ENCODE results near the gene IFIT3. TPM values are rescaled to one million over a fixed set of nuclear protein-coding genes. Genes with fewer than 3 reads are reported as not detected.
A peak's percentile ranks its signal among the peaks of the same experiment; 100 is the strongest.

IFIT3 gene
- total RNA-seq, 1 donor from 2014 or later: 0.26 TPM

- FAIRE-seq: no peak
- H3K4me3 ChIP-seq (ENCODE audit: low read depth, low read length): peak within 1 kb of the TSS; percentile 20
Observed at GRCh38 chr10:89301721-89302445, 25.9 kb upstream of the IFIT3 start, which contains the start of gene IFIT2. IFIT2 (plus strand) TSS chr10:89302046; CDS start chr10:89302124, 78 bp downstream.

DNA sequence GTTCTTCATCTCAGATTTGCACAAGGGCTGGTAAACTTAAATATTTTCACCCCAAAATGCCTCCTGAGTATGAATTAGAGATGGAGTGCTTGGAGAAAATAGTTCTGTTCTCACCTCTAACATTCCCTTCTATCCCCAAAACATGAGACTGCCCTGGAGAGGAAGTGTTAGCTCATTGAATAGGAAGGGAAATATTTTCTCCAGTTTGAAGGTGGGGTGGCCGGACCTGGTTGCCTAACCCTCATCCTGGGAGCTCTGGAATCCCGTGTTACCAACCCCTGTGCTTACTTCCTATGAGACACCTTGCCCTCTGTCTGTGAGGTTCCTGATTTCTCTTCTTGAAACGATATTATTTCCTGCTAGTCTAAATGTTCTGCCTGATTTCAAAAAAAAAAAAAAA is 25.2 kb upstream of the IFIT3 start:
- DNase-seq (ENCODE audit: low read depth): peak; percentile 51
- FAIRE-seq: no peak
- Histone ChIP-seq H3K27me3 (ENCODE audit: control insufficient read depth, insufficient read depth, low read length) (no peaks in the 10 kb centered on the region), H3K36me3 (ENCODE audit: control insufficient read depth, insufficient read depth, low read length) (no peaks in the 10 kb centered on the region), H3K4me3 (ENCODE audit: low read depth, low read length) (no peak overlapping the region)
- TF ChIP-seq, protein P1, sequence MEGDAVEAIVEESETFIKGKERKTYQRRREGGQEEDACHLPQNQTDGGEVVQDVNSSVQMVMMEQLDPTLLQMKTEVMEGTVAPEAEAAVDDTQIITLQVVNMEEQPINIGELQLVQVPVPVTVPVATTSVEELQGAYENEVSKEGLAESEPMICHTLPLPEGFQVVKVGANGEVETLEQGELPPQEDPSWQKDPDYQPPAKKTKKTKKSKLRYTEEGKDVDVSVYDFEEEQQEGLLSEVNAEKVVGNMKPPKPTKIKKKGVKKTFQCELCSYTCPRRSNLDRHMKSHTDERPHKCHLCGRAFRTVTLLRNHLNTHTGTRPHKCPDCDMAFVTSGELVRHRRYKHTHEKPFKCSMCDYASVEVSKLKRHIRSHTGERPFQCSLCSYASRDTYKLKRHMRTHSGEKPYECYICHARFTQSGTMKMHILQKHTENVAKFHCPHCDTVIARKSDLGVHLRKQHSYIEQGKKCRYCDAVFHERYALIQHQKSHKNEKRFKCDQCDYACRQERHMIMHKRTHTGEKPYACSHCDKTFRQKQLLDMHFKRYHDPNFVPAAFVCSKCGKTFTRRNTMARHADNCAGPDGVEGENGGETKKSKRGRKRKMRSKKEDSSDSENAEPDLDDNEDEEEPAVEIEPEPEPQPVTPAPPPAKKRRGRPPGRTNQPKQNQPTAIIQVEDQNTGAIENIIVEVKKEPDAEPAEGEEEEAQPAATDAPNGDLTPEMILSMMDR (IDR thresholded peaks at IDR 0.05; ENCODE audit: insufficient read depth, low read length, severe bottlenecking): no peak

More at GRCh38 chr10:89301721-89302445, 25.9 kb upstream of the IFIT3 start, which contains the start of gene IFIT2:
- Histone ChIP-seq H3K27me3 (ENCODE audit: control insufficient read depth, insufficient read depth, low read length) (no peaks in the 10 kb centered on the region), H3K36me3 (ENCODE audit: control insufficient read depth, insufficient read depth, low read length) (no peaks in the 10 kb centered on the region)
- DNase-seq (ENCODE audit: low read depth): peak; percentile 79
- TF ChIP-seq, protein P1 (IDR thresholded peaks at IDR 0.05; ENCODE audit: insufficient read depth, low read length, severe bottlenecking): no peak

- Histone ChIP-seq H3K4me3 (ENCODE audit: low read depth, low read length) (no peak overlapping the region), H3K36me3 (ENCODE audit: control insufficient read depth, insufficient read depth, low read length) (no peaks in the 10 kb centered on the region)
Observed at GRCh38 chr10:89303161-89303560, 24.6 kb upstream of the IFIT3 start.

GRCh38 chr10:89304026-89304425 is 23.8 kb upstream of the IFIT3 start:
- no peak for DNase-seq (ENCODE audit: low read depth)
- Histone ChIP-seq H3K27me3 (ENCODE audit: control insufficient read depth, insufficient read depth, low read length) (no peaks in the 10 kb centered on the region), H3K4me3 (ENCODE audit: low read depth, low read length) (no peak overlapping the region), H3K36me3 (ENCODE audit: control insufficient read depth, insufficient read depth, low read length) (no peaks in the 10 kb centered on the region)
- FAIRE-seq: no peak
- TF ChIP-seq, protein P1 (IDR thresholded peaks at IDR 0.05; ENCODE audit: insufficient read depth, low read length, severe bottlenecking): no peak

More at GRCh38 chr10:89303161-89303560, 24.6 kb upstream of the IFIT3 start:
- TF ChIP-seq, protein P1 (IDR thresholded peaks at IDR 0.05; ENCODE audit: insufficient read depth, low read length, severe bottlenecking): no peak
- DNase-seq (ENCODE audit: low read depth) (no peak), FAIRE-seq (no peak)
- H3K27me3 ChIP-seq (ENCODE audit: control insufficient read depth, insufficient read depth, low read length): no peaks in the 10 kb centered on the region

GRCh38 chr10:89304446-89304845 is 23.4 kb upstream of the IFIT3 start:
- FAIRE-seq (no peak), DNase-seq (ENCODE audit: low read depth) (no peak)
- H3K36me3 ChIP-seq (ENCODE audit: control insufficient read depth, insufficient read depth, low read length): no peaks in the 10 kb centered on the region
- TF ChIP-seq, protein P1 (IDR thresholded peaks at IDR 0.05; ENCODE audit: insufficient read depth, low read length, severe bottlenecking): no peak
- no peak overlapping the region for H3K4me3 ChIP-seq (ENCODE audit: low read depth, low read length)
- no peaks in the 10 kb centered on the region for H3K27me3 ChIP-seq (ENCODE audit: control insufficient read depth, insufficient read depth, low read length)

All from bronchial epithelial cell (primary cell).